Inflammatory macrophage treated with lipopolysaccharide for 1 hour (primary cell): ENCODE results near the gene DNAJC27.

Experiments
- DNase-seq, 2 donors: peaks; one replicate each; pipeline ENCODE4 v3.0.0-alpha.2; 2020 to 2022

DNAJC27 gene

GRCh38 chr2:24903161-24904103 lies 68.3 kb downstream of the DNAJC27 start:
- no peak for DNase-seq

GRCh38 chr2:24899361-24899910 lies 72.3 kb downstream of the DNAJC27 start:
- DNase-seq = no peak

GRCh38 chr2:24898122-24899109 lies 73.3 kb downstream of the DNAJC27 start:
- DNase-seq = no peak

- DNase-seq = no peak
Observed at GRCh38 chr2:24894750-24895149, 77.0 kb downstream of the DNAJC27 start.

DNA sequence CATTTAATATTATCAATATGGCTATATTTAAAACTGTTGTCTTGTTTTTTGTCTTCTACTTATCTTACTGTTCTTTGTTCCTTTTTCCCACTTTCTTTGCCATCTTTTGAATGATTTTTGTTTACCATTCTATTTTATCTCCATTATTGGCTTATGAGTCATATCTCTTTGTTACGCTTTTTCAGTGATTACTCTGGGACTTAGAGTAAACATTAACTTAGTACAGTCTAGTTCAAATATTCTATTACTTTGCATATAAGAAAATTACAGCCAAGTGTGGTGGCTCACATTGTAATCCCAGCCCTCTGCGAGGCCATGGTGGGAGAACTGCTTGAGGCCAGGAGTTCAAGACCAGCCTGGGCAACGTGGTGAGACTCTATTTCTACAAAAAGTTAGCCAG lies 77.8 kb downstream of the DNAJC27 start:
- no peak for DNase-seq
